Suprapubic skin (tissue), 4 donors: ENCODE data around the gene KCNH5. TPM values are rescaled to one million over a fixed set of nuclear protein-coding genes. Genes with fewer than 3 reads are reported as not detected.

Experiments
- DNase-seq, 2 donors: peaks; one replicate each; pipeline ENCODE4 v3.0.0-alpha.2; 2019; ENCODE audit warnings: low spot score in 2 of 2
- H3K27ac ChIP-seq: fragments of 200-600 bp; sonication (generic); one replicate; pipeline ENCODE4 v1.5.1; 2019
- H3K27me3 ChIP-seq: fragments of 200-600 bp; sonication (generic); one replicate; pipeline ENCODE4 v1.5.1; 2019
- H3K36me3 ChIP-seq: fragments of 200-600 bp; sonication (generic); one replicate; pipeline ENCODE4 v1.5.1; 2019
- H3K4me1 ChIP-seq: fragments of 200-600 bp; sonication (generic); one replicate; pipeline ENCODE4 v1.5.1; 2019
- H3K4me3 ChIP-seq: fragments of 200-600 bp; sonication (generic); one replicate; pipeline ENCODE4 v1.5.1; 2019; ENCODE audit warnings: mild to moderate bottlenecking
- H3K9me3 ChIP-seq: fragments of 200-600 bp; sonication (generic); one replicate; pipeline ENCODE4 v1.5.1; 2019
- CTCF ChIP-seq, 2 donors: fragments of 200-600 bp in 1 of 2; fragments of 450-650 bp in 1 of 2; sonication (generic) in 1 of 2; IDR thresholded peaks; one replicate each; pipeline ENCODE4 v1.5.1; 2016 to 2019; ENCODE audit warnings: antibody characterized with exemption in 2 of 2, mild to moderate bottlenecking in 1 of 2, moderate library complexity in 1 of 2
- EP300 ChIP-seq: sonication (generic); formaldehyde crosslinking; IDR thresholded peaks from one replicate; pipeline ENCODE4 v1.6.1; 2017; ENCODE audit warnings: antibody characterized with exemption
- POLR2A ChIP-seq, 2 donors: fragments of 450-650 bp; IDR thresholded peaks; one replicate each; pipeline ENCODE4 v1.6.1; 2017; ENCODE audit warnings: antibody characterized with exemption in 2 of 2, mild to moderate bottlenecking in 2 of 2, moderate library complexity in 2 of 2
- POLR2AphosphoS5 ChIP-seq, 3 donors: sonication (generic); formaldehyde crosslinking; IDR thresholded peaks; one replicate each; pipeline ENCODE4 v1.6.1; 2017; ENCODE audit warnings: antibody characterized with exemption in 3 of 3
- WGBS: methylation state at CpG from one replicate; pipeline ENCODE4 v1.1.5; 2018; 5-methylcytosine and 5-hydroxymethylcytosine counted together
- total RNA-seq, 4 donors: library from RNA; depleted of rRNA; stranded (reverse); fragments of >200 nt; gene quantifications; one replicate each; pipeline ENCODE4 v1.1.0, GENCODE V29; 2016

Gene KCNH5
- total RNA-seq, 4 donors from 2014 or later = 0.31 to 0.79 TPM; not detected in 2

- 45% methylated on average over 1 of the region's 1 CpG for WGBS
- Histone ChIP-seq H3K36me3 (no peaks in the 10 kb centered on the region), H3K4me1 (no peaks in the 10 kb centered on the region), H3K27ac (no peak overlapping the region), H3K9me3 (no peaks in the 10 kb centered on the region), H3K4me3 (no peak overlapping the region), H3K27me3 (no peaks in the 10 kb centered on the region)
- no peak for DNase-seq
- no peak for TF ChIP-seq CTCF (IDR thresholded peaks at IDR 0.05)
- TF ChIP-seq POLR2AphosphoS5 (IDR thresholded peaks at IDR 0.05) = no peak
Measured at GRCh38 chr14:62778852-62779251, 266.4 kb downstream of the KCNH5 start.

GRCh38 chr14:62778310-62778709 is 266.9 kb downstream of the KCNH5 start:
- no peak for TF ChIP-seq EP300
- TF ChIP-seq POLR2A (IDR thresholded peaks at IDR 0.05) = no peak
- TF ChIP-seq POLR2AphosphoS5 (IDR thresholded peaks at IDR 0.05) = no peak
- no peak for TF ChIP-seq CTCF (IDR thresholded peaks at IDR 0.05)
- H3K36me3 ChIP-seq = no peaks in the 10 kb centered on the region
- no peaks in the 10 kb centered on the region for H3K27me3 ChIP-seq
- H3K9me3 ChIP-seq = no peaks in the 10 kb centered on the region
- H3K4me3 ChIP-seq = no peak overlapping the region
- 71% methylated on average over 2 of the region's 2 CpGs for WGBS
- no peaks in the 10 kb centered on the region for H3K4me1 ChIP-seq
- no peak overlapping the region for H3K27ac ChIP-seq
- DNase-seq = no peak

GRCh38 chr14:62777510-62777909 is 267.7 kb downstream of the KCNH5 start:
- H3K4me3 ChIP-seq = no peak overlapping the region
- no peak overlapping the region for H3K27ac ChIP-seq
- no peak for TF ChIP-seq CTCF (IDR thresholded peaks at IDR 0.05)
- TF ChIP-seq EP300 = no peak
- TF ChIP-seq POLR2AphosphoS5 (IDR thresholded peaks at IDR 0.05) = no peak
- no peak for TF ChIP-seq POLR2A (IDR thresholded peaks at IDR 0.05)
- no peaks in the 10 kb centered on the region for H3K9me3 ChIP-seq
- no peaks in the 10 kb centered on the region for H3K27me3 ChIP-seq
- no peaks in the 10 kb centered on the region for H3K4me1 ChIP-seq
- DNase-seq = no peak
- WGBS = 72% methylated on average over 2 of the region's 2 CpGs
- no peaks in the 10 kb centered on the region for H3K36me3 ChIP-seq

DNA sequence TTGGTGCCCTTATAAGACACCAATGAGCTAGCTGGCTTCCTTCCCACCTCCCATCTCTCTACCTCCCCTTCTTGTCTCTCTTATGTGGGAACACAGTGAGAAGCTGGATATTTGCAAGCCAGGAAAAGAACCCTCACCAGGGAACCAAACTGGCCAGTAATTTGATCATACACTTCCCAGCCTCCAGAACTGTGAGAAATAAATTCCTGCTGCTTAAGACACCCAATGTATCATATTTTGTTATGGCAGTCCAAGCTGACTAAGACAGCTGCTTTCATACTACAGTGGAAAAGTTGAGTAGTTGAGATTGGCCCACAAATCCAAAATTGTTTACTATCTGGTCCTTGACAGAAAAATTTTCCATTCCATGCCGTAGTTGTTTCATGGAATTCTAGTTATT is 269.0 kb downstream of the KCNH5 start:
- 87% methylated on average over 1 of the region's 1 CpG for WGBS

GRCh38 chr14:62768753-62769152 is 276.5 kb downstream of the KCNH5 start:
- Histone ChIP-seq H3K9me3 (no peaks in the 10 kb centered on the region), H3K36me3 (no peaks in the 10 kb centered on the region), H3K27ac (no peak overlapping the region), H3K4me1 (no peaks in the 10 kb centered on the region), H3K27me3 (no peaks in the 10 kb centered on the region), H3K4me3 (no peak overlapping the region)
- WGBS = 76% methylated on average over 2 of the region's 2 CpGs
- TF ChIP-seq POLR2A (IDR thresholded peaks at IDR 0.05) (no peak), POLR2AphosphoS5 (IDR thresholded peaks at IDR 0.05) (no peak), EP300 (no peak), CTCF (IDR thresholded peaks at IDR 0.05) (no peak)
- DNase-seq = no peak

More for the DNA sequence above, 269.0 kb downstream of the KCNH5 start:
- DNase-seq = no peak
- Histone ChIP-seq H3K4me3 (no peak overlapping the region), H3K27me3 (no peaks in the 10 kb centered on the region), H3K9me3 (no peaks in the 10 kb centered on the region), H3K27ac (no peak overlapping the region), H3K36me3 (no peaks in the 10 kb centered on the region), H3K4me1 (no peaks in the 10 kb centered on the region)
- no peak for TF ChIP-seq EP300
- TF ChIP-seq CTCF (IDR thresholded peaks at IDR 0.05) = no peak
- TF ChIP-seq POLR2AphosphoS5 (IDR thresholded peaks at IDR 0.05) = no peak
- no peak for TF ChIP-seq POLR2A (IDR thresholded peaks at IDR 0.05)
